Right atrium auricular region (tissue), 2 donors: ENCODE measurements around the gene RELB. TPM values are rescaled to one million over a fixed set of nuclear protein-coding genes. Genes with fewer than 3 reads are reported as not detected.

ENCODE experiments used
- DNase-seq: peaks from one replicate; pipeline ENCODE4 v3.0.0-alpha.2; 2019; ENCODE audit warnings: low spot score
- H3K27ac ChIP-seq, 2 donors: fragments of 200-600 bp; sonication (generic); 1 replicate in 1 of 2; 2 replicates in 1 of 2; pipeline ENCODE4 v1.5.1; 2016 to 2019
- H3K27me3 ChIP-seq, 2 donors: fragments of 200-600 bp; sonication (generic); one replicate each; pipeline versions ENCODE4 v1.5.1 to v1.6.0; 2017 to 2019
- H3K36me3 ChIP-seq: fragments of 200-600 bp; sonication (generic); one replicate; pipeline ENCODE4 v1.5.1; 2016
- H3K4me1 ChIP-seq, 2 donors: fragments of 200-600 bp; sonication (generic); one replicate each; pipeline versions ENCODE4 v1.5.1 to v1.6.0; 2017 to 2019
- H3K4me3 ChIP-seq, 2 donors: fragments of 200-600 bp; sonication (generic); 1 replicate in 1 of 2; 2 replicates in 1 of 2; pipeline ENCODE4 v1.5.1; 2017 to 2019; ENCODE audit warnings: mild to moderate bottlenecking in 1 of 2, moderate library complexity in 1 of 2
- H3K9me3 ChIP-seq, 2 donors: fragments of 200-600 bp; sonication (generic); one replicate each; pipeline ENCODE4 v1.5.1; 2019
- total RNA-seq, 2 donors: library from RNA; depleted of rRNA; stranded (reverse); fragments of >200 nt; gene quantifications; one replicate each; pipeline ENCODE4 v1.1.0, GENCODE V29; 2016
- TF ChIP-seq, protein P1 (sequence below), 2 donors: fragments of 200-600 bp; sonication (generic); IDR thresholded peaks; one replicate each; pipeline ENCODE4 v1.5.1; 2019; ENCODE audit warnings: antibody characterized with exemption in 2 of 2

Gene RELB
- total RNA-seq, 2 donors from 2014 or later: 1.3 to 3.1 TPM

- Histone ChIP-seq H3K9me3 (no peaks in the 10 kb centered on the region), H3K27ac (no peak overlapping the region), H3K27me3 (no peaks in the 10 kb centered on the region), H3K36me3 (peaks cover 66% of the 10 kb centered on the region), H3K4me1 (no peaks in the 10 kb centered on the region), H3K4me3 (no peak overlapping the region)
- no peak for DNase-seq
- TF ChIP-seq, protein P1, sequence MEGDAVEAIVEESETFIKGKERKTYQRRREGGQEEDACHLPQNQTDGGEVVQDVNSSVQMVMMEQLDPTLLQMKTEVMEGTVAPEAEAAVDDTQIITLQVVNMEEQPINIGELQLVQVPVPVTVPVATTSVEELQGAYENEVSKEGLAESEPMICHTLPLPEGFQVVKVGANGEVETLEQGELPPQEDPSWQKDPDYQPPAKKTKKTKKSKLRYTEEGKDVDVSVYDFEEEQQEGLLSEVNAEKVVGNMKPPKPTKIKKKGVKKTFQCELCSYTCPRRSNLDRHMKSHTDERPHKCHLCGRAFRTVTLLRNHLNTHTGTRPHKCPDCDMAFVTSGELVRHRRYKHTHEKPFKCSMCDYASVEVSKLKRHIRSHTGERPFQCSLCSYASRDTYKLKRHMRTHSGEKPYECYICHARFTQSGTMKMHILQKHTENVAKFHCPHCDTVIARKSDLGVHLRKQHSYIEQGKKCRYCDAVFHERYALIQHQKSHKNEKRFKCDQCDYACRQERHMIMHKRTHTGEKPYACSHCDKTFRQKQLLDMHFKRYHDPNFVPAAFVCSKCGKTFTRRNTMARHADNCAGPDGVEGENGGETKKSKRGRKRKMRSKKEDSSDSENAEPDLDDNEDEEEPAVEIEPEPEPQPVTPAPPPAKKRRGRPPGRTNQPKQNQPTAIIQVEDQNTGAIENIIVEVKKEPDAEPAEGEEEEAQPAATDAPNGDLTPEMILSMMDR (IDR thresholded peaks at IDR 0.05): no peak
Observed at GRCh38 chr19:44984005-44984404, 17.3 kb upstream of the RELB start.

DNA sequence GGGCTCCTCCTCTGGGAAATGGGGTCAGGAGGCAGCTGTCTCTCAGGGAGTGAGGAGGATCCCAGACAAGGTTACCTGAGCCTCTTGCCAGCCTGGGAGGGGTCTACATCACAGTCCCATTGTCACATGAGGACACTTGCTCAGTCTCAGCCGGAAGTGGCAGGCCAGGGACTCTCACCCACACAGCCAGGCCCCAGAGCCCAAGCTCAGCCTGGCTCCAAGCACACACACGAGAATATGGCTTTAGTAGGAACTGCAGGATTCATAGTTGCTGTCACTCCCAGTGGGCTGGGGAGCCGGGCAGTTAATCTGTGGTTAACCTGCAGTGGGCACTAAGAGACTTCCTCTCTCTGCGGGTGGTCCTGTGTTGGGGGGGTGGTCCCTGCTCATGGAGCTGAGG, 15.8 kb upstream of the RELB start:
- Histone ChIP-seq H3K4me1 (no peaks in the 10 kb centered on the region), H3K27me3 (no peaks in the 10 kb centered on the region), H3K9me3 (no peaks in the 10 kb centered on the region), H3K36me3 (peaks cover 63% of the 10 kb centered on the region), H3K4me3 (no peak overlapping the region), H3K27ac (no peak overlapping the region)
- DNase-seq: no peak
- TF ChIP-seq, protein P1 (IDR thresholded peaks at IDR 0.05): no peak

GRCh38 chr19:44986389-44986788, 14.9 kb upstream of the RELB start:
- TF ChIP-seq, protein P1 (IDR thresholded peaks at IDR 0.05): no peak
- Histone ChIP-seq H3K36me3 (peaks cover 67% of the 10 kb centered on the region), H3K9me3 (no peaks in the 10 kb centered on the region)

DNA sequence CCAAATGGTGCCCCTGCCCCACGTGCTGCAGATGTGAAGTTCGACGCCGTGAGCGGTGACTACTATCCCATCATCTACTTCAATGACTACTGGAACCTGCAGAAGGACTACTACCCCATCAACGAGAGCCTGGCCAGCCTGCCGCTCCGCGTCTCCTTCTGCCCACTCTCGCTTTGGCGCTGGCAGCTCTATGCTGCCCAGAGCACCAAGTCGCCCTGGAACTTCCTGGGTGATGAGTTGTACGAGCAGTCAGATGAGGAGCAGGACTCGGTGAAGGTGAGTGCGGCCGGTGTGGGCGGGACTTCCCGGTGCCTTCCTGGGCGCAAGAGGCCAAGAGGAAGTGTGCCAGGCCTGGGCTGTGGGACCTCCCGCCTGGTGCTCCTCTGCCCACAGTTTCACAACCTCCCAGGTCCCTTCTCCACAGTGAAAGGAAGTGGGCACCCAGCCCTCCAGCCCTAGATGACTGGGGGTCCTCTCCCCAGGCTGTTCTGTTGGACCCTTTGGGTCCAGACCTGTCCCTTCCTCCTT, 14.1 kb upstream of the RELB start:
- DNase-seq: no peak
- no peak overlapping the region for H3K4me3 ChIP-seq
- H3K4me1 ChIP-seq: no peaks in the 10 kb centered on the region
- no peak overlapping the region for H3K27ac ChIP-seq
- H3K27me3 ChIP-seq: no peaks in the 10 kb centered on the region
- H3K36me3 ChIP-seq: peaks cover 66% of the 10 kb centered on the region
- TF ChIP-seq, protein P1 (IDR thresholded peaks at IDR 0.05): no peak
- H3K9me3 ChIP-seq: no peaks in the 10 kb centered on the region

More at GRCh38 chr19:44986389-44986788, 14.9 kb upstream of the RELB start:
- no peak for DNase-seq
- no peaks in the 10 kb centered on the region for H3K4me1 ChIP-seq
- H3K27me3 ChIP-seq: no peaks in the 10 kb centered on the region
- H3K27ac ChIP-seq: no peak overlapping the region
- no peak overlapping the region for H3K4me3 ChIP-seq

GRCh38 chr19:44988273-44988672, 13.0 kb upstream of the RELB start:
- no peak overlapping the region for H3K27ac ChIP-seq
- peaks cover 75% of the 10 kb centered on the region for H3K36me3 ChIP-seq
- H3K27me3 ChIP-seq: no peaks in the 10 kb centered on the region
- DNase-seq: no peak
- TF ChIP-seq, protein P1 (IDR thresholded peaks at IDR 0.05): no peak
- no peaks in the 10 kb centered on the region for H3K4me1 ChIP-seq
- no peaks in the 10 kb centered on the region for H3K9me3 ChIP-seq
- no peak overlapping the region for H3K4me3 ChIP-seq

DNA sequence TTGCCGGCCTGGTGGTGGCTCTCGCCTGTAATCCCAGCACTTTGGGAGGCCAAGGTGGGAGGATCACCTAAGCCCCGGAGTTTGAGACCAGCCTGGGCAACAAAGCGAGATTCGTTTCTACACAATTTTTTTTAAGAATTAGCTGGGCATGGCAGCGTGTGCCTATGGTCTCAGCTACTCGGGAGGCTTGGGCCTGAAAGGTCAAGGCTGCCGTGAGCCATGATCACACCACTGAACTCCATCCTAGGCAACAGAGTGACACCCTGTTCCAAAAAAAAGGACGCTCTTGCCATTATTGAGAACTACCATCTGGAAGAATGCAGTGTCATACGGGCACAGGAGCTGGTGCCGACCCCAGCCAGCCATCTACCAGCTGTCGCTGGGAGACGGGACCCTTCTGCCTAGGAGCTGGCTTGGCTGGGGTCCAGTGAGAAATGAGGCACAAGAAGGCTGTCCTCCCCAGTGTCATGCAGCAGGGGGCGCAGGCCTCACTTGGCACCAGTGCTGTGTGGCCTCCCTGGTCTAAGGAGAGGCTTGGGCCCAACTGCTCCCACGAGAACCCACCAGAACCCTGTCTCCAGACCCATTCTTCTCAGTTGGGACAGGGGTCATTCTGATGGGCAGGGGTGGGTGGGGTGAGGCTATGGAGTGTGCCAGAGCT, 12.2 kb upstream of the RELB start:
- no peaks in the 10 kb centered on the region for H3K27me3 ChIP-seq
- H3K36me3 ChIP-seq: peaks cover 75% of the 10 kb centered on the region
- no peak for DNase-seq
- TF ChIP-seq, protein P1 (IDR thresholded peaks at IDR 0.05): peak in 1 of 2 donors; percentile 57
- H3K4me1 ChIP-seq: no peaks in the 10 kb centered on the region
- no peak overlapping the region for H3K4me3 ChIP-seq
- H3K9me3 ChIP-seq: no peaks in the 10 kb centered on the region
- no peak overlapping the region for H3K27ac ChIP-seq
